ENCODE results near the gene SLC7A6.

DNA sequence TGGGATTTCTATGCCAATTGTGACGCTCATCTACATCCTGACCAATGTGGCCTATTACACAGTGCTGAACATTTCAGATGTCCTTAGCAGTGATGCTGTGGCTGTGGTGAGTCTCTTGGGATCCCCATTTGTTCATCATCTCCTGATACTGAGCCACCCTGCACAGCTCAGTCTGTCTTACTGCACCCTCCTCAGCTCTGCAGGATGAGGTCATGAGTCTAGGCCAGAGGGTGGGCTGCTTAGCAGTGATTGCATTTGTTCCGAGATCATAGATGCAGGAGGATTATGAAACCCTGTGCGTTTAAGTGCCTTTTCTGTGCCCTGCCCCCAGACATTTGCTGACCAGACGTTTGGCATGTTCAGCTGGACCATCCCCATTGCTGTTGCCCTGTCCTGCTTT is 26.9 kb downstream of the SLC7A6 start:
- no peak for TF ChIP-seq CTCF (IDR thresholded peaks at IDR 0.05)
- no peak for TF ChIP-seq POLR2A (IDR thresholded peaks at IDR 0.05)
